NCI-H2171 treated with DMSO at 0.1 percent for 48 hours (cell line): ENCODE data around the gene CACNA1E.
A peak's percentile ranks its signal among the peaks of the same experiment; 100 is the strongest.
"Not testable (repeated sequence)": the region's sequence is repeated elsewhere in the genome, so short reads cannot be mapped to it uniquely, and the experiment has no call there.

Experiments
- DNase-seq: peaks from one replicate; lab custom pipeline; 2025; lab: John Stamatoyannopoulos, UW

Gene CACNA1E

GRCh38 chr1:181517181-181517875, 34.0 kb downstream of the CACNA1E start:
- DNase-seq = no peak

GRCh38 chr1:181518152-181518551, 34.8 kb downstream of the CACNA1E start:
- no peak for DNase-seq

GRCh38 chr1:181522864-181523263, 39.5 kb downstream of the CACNA1E start:
- DNase-seq = no peak

GRCh38 chr1:181525104-181525721, 41.9 kb downstream of the CACNA1E start:
- DNase-seq = no peak

DNA sequence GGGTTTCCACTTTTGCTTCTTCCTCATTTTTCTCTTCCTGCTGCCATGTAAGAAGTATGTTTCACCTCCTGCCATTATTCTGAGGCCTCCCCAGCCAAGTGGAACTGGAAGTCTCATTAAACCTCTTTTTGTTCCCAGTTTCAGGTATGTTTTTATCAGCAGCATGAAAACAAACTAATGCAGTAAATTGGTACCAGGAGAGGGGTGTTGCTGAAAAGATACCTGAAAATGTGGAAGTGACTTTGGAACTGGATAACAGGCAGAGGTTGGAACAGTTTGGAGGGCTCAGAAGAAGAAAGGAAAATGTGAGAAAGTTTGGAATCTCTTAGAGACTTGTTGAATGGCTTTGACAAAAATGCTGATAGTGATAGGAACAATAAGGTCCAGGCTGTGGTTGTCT, 44.9 kb downstream of the CACNA1E start:
- not testable (repeated sequence) for DNase-seq

DNA sequence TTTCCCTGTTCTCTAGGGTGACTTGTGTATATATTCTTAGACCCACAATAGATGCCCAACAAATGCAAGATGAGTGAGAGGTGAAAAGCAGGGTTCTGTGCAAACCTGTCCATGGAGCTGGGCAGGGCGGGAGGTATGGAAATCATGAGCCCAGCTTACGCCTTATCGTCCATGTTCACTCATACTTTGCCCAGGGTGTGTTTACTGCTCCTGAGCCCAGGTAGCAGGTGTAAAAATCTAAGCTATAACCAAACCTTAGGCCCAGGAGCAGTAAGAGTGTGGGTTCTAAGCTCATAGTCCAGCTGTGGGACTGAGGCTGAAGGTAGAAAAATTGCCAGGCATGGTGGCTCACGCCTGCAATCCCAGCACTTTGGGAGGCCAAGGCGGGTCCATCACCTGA, 48.1 kb downstream of the CACNA1E start:
- DNase-seq = no peak

GRCh38 chr1:181531951-181532600, 48.8 kb downstream of the CACNA1E start:
- DNase-seq = no peak

- DNase-seq = no peak
Observed at GRCh38 chr1:181538836-181539235, 55.5 kb downstream of the CACNA1E start.

DNA sequence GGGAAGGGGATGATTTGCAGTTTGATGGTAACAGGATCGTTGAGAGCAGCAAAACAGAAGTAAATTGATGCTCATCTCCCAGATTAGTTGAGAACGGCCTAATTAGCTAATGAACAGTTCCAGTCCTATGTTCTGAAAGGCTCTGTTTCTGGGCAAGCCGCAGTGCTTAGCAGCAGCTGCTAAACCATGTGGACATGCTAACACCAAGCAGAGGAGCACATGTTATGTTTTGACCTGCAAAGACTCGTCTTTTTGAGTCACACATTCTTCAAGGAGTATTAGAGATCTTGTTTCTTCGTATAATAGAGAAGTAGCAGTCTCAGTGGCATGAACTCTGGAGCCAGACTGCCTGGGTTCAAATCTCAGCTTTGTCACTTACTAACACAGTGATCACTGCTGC, 58.1 kb downstream of the CACNA1E start:
- DNase-seq = no peak

GRCh38 chr1:181541947-181542346, 58.6 kb downstream of the CACNA1E start:
- DNase-seq = no peak

DNA sequence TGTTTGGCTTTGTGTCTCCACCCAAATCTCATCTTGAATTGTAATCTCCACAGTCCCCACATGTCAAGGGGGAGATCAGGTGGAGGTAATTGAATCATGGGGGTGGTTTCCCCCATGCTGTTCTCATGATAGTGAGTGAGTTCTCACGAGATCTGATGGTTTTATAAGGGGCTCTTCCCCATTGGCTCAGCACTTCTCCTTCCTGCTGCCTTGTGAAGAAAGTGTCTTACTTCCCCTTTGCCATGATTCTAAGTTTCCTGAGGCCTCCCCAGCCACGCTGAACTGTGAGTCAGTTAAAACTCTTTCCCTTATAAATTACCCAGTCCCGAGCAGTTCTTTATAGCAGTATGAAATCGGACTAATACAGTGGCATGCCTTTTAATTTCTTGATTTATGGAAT, 59.1 kb downstream of the CACNA1E start:
- not testable (repeated sequence) for DNase-seq

GRCh38 chr1:181545395-181545794, 62.1 kb downstream of the CACNA1E start:
- peak; percentile 4 for DNase-seq

DNA sequence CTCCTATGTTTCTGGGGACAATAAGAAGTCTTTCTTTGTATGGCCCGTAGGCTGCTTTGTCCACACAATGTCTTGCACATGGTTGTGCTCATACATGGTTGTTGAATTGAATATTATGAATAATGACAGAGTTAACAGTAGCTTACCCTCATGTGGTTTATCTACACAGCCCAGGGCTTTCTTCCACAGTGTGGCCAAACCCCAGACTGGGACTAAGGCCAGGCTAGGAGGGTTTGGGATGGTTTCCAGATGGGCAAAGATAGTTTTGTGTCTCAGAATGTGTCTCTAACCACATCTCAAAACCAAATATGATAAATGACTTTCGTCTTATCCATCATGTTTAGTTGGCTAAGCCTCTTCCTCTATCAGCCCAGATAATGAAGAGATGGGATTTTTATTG, 65.2 kb downstream of the CACNA1E start:
- DNase-seq = no peak

- no peak for DNase-seq
Observed at GRCh38 chr1:181551249-181551648, 67.9 kb downstream of the CACNA1E start.

DNA sequence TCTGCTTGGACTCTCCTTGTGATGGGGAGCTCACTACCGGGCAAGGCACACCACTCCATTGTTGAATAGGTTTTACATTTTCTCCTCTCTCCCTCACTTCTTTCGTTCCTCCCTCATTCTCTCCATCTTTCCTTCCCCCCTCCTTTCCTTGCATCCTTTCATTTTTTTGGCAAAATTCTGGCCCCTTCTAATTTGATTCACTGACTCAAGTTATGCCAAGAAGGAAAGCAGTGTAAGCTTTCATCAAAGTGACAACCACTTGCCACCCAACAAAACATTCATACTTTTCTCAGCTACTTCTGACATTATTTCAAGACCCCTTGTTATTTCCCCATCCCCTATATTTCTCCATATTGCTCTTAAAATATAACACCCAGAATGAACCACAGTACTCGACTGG, 68.4 kb downstream of the CACNA1E start:
- no peak for DNase-seq

- no peak for DNase-seq
Observed at GRCh38 chr1:181554465-181554864, 71.1 kb downstream of the CACNA1E start.

DNA sequence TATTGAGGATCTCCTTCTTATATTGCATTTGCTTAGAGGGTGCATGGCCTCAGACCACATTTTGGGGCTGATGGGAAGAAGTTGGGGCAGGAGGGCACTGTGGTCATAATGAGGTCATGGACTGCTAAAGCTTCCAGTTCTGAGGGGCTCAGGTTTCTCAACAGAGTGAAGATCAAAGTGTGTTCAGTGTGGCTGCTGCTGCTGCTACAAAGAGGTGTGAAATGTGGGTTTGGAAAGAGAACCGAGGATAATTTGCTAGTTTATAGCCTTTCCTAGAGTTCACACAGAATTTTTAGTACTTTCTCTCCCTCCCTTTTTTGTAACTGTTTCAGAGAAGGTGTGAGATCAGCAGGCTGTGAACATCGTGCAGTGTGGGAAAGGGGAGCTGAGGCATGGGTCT, 73.3 kb downstream of the CACNA1E start:
- DNase-seq = no peak

GRCh38 chr1:181557313-181557712, 74.0 kb downstream of the CACNA1E start:
- no peak for DNase-seq

GRCh38 chr1:181558416-181558815, 75.1 kb downstream of the CACNA1E start:
- DNase-seq = no peak

- DNase-seq = no peak
Observed at GRCh38 chr1:181559142-181559541, 75.8 kb downstream of the CACNA1E start.

- DNase-seq = no peak
Observed at GRCh38 chr1:181562395-181562794, 79.1 kb downstream of the CACNA1E start.

GRCh38 chr1:181568736-181569135, 85.4 kb downstream of the CACNA1E start:
- DNase-seq = no peak

DNA sequence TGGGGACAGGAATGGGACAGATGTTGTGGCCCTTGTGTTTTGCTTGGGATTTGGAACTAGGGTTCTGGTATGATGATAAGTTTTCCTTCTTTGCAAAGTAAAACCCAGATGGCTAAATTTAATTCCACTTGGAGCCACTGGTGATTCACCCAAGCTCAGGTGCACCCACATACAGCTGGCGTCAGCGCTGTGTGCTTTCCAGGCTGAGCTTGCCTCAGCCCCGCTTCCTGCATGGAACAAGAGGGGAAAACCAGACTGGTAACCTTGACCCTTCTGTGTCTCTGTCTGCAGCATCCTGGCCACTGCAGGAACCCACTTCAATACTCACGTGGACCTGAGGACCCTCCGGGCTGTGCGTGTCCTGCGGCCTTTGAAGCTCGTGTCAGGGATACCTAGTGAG, 94.2 kb downstream of the CACNA1E start:
- no peak for DNase-seq
